Measurements from ENCODE around the gene ARAP2.

DNA sequence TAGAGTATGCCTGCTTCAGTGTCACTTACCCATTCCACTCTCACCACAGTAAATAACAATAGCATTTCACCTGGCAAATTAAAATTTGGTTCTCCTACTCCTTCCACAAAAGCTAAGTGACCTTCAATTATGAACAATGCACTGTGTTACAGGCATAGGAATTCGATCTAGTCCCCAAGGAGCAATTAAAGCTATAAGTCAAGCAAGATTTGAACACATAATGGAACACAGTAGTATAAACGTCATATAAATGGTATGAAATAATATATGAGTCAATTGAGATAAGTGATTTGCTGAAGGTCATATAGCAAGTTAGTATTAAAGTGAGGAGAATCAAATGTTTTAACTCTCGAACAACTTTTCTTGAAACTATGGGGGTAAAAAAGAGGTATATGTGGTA lies 65.8 kb downstream of the ARAP2 start:
- TF ChIP-seq, protein P1, sequence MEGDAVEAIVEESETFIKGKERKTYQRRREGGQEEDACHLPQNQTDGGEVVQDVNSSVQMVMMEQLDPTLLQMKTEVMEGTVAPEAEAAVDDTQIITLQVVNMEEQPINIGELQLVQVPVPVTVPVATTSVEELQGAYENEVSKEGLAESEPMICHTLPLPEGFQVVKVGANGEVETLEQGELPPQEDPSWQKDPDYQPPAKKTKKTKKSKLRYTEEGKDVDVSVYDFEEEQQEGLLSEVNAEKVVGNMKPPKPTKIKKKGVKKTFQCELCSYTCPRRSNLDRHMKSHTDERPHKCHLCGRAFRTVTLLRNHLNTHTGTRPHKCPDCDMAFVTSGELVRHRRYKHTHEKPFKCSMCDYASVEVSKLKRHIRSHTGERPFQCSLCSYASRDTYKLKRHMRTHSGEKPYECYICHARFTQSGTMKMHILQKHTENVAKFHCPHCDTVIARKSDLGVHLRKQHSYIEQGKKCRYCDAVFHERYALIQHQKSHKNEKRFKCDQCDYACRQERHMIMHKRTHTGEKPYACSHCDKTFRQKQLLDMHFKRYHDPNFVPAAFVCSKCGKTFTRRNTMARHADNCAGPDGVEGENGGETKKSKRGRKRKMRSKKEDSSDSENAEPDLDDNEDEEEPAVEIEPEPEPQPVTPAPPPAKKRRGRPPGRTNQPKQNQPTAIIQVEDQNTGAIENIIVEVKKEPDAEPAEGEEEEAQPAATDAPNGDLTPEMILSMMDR (conservative IDR thresholded peaks at IDR 0.05; ENCODE audit: low read length), result no peak
- TF ChIP-seq EZH2phosphoT487 (IDR thresholded peaks at IDR 0.05; ENCODE audit: borderline replicate concordance), result no peak

Measured in Loucy (cell line).